Testis (tissue), 2 donors: Measurements from ENCODE around the gene KCNQ5.

Experiments used
- CTCF ChIP-seq, 3 experiments: fragments of 450-650 bp in 2 of 3; fragments of 200-600 bp in 1 of 3; sonication (generic) in 1 of 3; IDR thresholded peaks; one replicate each; pipeline ENCODE4 v1.5.1; 2016 to 2019; ENCODE audit warnings: antibody characterized with exemption in 3 of 3, mild to moderate bottlenecking in 2 of 3, moderate library complexity in 1 of 3
- POLR2A ChIP-seq: fragments of 450-650 bp; IDR thresholded peaks from one replicate; pipeline ENCODE4 v1.6.1; 2017; ENCODE audit warnings: antibody characterized with exemption, mild to moderate bottlenecking, moderate library complexity

GRCh38 chr6:72966628-72967280, 344.9 kb downstream of the KCNQ5 start:
- no peak for TF ChIP-seq CTCF (IDR thresholded peaks at IDR 0.05)
- TF ChIP-seq POLR2A: no peak
